ENCODE measurements around the gene SNORC. TPM values are rescaled to one million over a fixed set of nuclear protein-coding genes. Genes with fewer than 3 reads are reported as not detected.

Gene SNORC
- total and polyA plus RNA-seq, 12 donors: 0.35 to 12.5 (median 2.1) TPM; not detected in 1

GRCh38 chr2:232892221-232892620 lies 22.2 kb downstream of the SNORC start:
- peak in 3 of 7 donors; percentile 9 to 18 (median 15) for DNase-seq
- peak overlapping the region in 3 of 5 donors; percentile 73 to 84 (median 79) for H3K27ac ChIP-seq
- intact Hi-C loops (cut with DNase I): no loop called here
- TF ChIP-seq POLR2A (IDR thresholded peaks at IDR 0.05): no peak
- TF ChIP-seq, protein P1, sequence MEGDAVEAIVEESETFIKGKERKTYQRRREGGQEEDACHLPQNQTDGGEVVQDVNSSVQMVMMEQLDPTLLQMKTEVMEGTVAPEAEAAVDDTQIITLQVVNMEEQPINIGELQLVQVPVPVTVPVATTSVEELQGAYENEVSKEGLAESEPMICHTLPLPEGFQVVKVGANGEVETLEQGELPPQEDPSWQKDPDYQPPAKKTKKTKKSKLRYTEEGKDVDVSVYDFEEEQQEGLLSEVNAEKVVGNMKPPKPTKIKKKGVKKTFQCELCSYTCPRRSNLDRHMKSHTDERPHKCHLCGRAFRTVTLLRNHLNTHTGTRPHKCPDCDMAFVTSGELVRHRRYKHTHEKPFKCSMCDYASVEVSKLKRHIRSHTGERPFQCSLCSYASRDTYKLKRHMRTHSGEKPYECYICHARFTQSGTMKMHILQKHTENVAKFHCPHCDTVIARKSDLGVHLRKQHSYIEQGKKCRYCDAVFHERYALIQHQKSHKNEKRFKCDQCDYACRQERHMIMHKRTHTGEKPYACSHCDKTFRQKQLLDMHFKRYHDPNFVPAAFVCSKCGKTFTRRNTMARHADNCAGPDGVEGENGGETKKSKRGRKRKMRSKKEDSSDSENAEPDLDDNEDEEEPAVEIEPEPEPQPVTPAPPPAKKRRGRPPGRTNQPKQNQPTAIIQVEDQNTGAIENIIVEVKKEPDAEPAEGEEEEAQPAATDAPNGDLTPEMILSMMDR (IDR thresholded peaks at IDR 0.05): no peak
- H3K4me3 ChIP-seq: no peak overlapping the region
- no peaks in the 10 kb centered on the region for H3K27me3 ChIP-seq
- H3K4me1 ChIP-seq (replicated peaks in 1 of 2): peaks cover 11 to 15% of the 10 kb centered on the region in 2 donors
- no peaks in the 10 kb centered on the region for H3K9me3 ChIP-seq (replicated peaks in 1 of 3)
- 86 to 96% (median 91%) methylated on average over 13 of the region's 13 CpGs for WGBS, 4 donors
- no peaks in the 10 kb centered on the region for H3K36me3 ChIP-seq (replicated peaks in 1 of 2)

DNA sequence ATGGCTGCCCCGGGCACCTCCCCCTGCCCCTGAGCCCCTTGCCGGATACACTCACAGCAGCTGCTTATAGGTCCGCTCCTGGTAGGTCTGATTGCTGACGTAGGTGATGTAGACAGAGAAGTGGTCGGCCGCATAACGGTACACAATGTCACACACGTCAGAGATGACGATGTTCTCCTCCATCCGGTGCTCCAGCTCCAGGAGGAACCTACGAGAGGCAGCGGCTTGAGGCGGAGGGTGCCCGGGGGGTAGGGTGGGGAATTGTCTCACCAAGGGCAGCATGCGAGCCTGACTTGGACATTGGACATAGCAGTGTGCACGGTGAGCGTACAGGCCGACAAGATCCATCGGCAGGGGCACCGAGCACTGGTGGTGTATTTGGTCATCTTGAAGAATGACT lies 22.8 kb downstream of the SNORC start:
- Histone ChIP-seq H3K9me3 (replicated peaks in 1 of 3) (no peaks in the 10 kb centered on the region), H3K4me1 (replicated peaks in 1 of 2) (peaks cover 11 to 15% of the 10 kb centered on the region in 2 donors), H3K27me3 (no peaks in the 10 kb centered on the region), H3K4me3 (no peak overlapping the region), H3K36me3 (replicated peaks in 1 of 2) (no peaks in the 10 kb centered on the region), H3K27ac (no peak overlapping the region)
- intact Hi-C loops (cut with DNase I): no loop called here
- peak in 3 of 7 donors; percentile 1 to 46 (median 19) for DNase-seq
- TF ChIP-seq, protein P1 (IDR thresholded peaks at IDR 0.05): no peak
- TF ChIP-seq POLR2A (IDR thresholded peaks at IDR 0.05): no peak
- WGBS, 4 donors: 90 to 94% (median 93%) methylated on average over 17 to 20 of the region's 20 CpGs

GRCh38 chr2:232893834-232894233 lies 23.8 kb downstream of the SNORC start:
- no peaks in the 10 kb centered on the region for H3K9me3 ChIP-seq (replicated peaks in 1 of 3)
- intact Hi-C loops (cut with DNase I): no loop called here
- no peak for TF ChIP-seq POLR2A (IDR thresholded peaks at IDR 0.05)
- TF ChIP-seq, protein P1 (IDR thresholded peaks at IDR 0.05): no peak
- WGBS, 4 donors: 91 to 98% (median 94%) methylated on average over 4 to 8 of the region's 8 CpGs
- no peak overlapping the region for H3K27ac ChIP-seq
- peaks cover 11 to 15% of the 10 kb centered on the region in 2 donors for H3K4me1 ChIP-seq (replicated peaks in 1 of 2)
- no peak overlapping the region for H3K4me3 ChIP-seq
- H3K27me3 ChIP-seq: no peaks in the 10 kb centered on the region
- no peaks in the 10 kb centered on the region for H3K36me3 ChIP-seq (replicated peaks in 1 of 2)
- DNase-seq: peak in 3 of 7 donors; percentile 1 to 25 (median 10)

- H3K27me3 ChIP-seq: no peaks in the 10 kb centered on the region
- no peak overlapping the region for H3K27ac ChIP-seq
- no peak for TF ChIP-seq POLR2A (IDR thresholded peaks at IDR 0.05)
- TF ChIP-seq, protein P1 (IDR thresholded peaks at IDR 0.05): no peak
- no peaks in the 10 kb centered on the region for H3K36me3 ChIP-seq (replicated peaks in 1 of 2)
- H3K9me3 ChIP-seq (replicated peaks in 1 of 3): no peaks in the 10 kb centered on the region
- WGBS, 4 donors: 92 to 100% (median 93%) methylated on average over 5 to 9 of the region's 9 CpGs
- intact Hi-C loops (cut with DNase I): no loop called here
- peak in 3 of 7 donors; percentile 11 to 41 (median 14) for DNase-seq
- H3K4me3 ChIP-seq: no peak overlapping the region
- peaks cover 11 to 15% of the 10 kb centered on the region in 2 donors for H3K4me1 ChIP-seq (replicated peaks in 1 of 2)
Measured at GRCh38 chr2:232894251-232894650, 24.2 kb downstream of the SNORC start.

Data from adrenal gland (tissue), 12 donors.